SH-SY5Y (cell line): ENCODE data around the gene C4orf33.

Experiments
- GATA2 ChIP-seq: IDR thresholded peaks from 2 replicates; pipeline ENCODE4 v1.6.1; 2011; ENCODE audit warnings: mild to moderate bottlenecking, low read depth, low read length
- GATA3 ChIP-seq: IDR thresholded peaks from 2 replicates; pipeline ENCODE4 v1.6.1; 2011; ENCODE audit warnings: low read depth, mild to moderate bottlenecking, low read length, moderate library complexity

DNA sequence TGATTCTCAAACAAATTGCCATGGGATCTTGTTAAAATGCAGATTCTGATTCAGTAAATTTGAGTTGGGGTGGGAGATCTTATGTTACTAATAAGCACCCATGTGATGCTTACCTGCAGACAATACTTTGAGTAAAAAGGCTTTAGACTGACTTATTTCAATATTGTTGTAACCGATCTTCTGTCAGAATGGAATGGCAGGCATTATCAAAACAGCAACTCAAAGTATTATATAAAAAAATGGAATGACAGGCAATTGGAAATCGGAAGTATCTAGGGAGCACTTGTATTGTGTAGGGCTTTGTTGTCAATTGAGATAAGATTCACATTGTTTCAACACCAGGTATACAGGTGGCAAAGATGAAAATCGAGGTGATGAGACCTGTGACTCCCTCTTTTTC lies 67.5 kb downstream of the C4orf33 start:
- TF ChIP-seq GATA3: no peak
- no peak for TF ChIP-seq GATA2
